ENCODE data around the gene ARHGAP31. TPM values are rescaled to one million over a fixed set of nuclear protein-coding genes. Genes with fewer than 3 reads are reported as not detected.

ARHGAP31 gene
- total and polyA plus RNA-seq, 2 experiments from 2014 or later: 8.1 to 15.3 TPM

- H4K20me1 ChIP-seq (ENCODE audit: insufficient read depth): peaks cover 5% of the 10 kb centered on the region; the same call in 1 of the 2 replicates
- H3K4me3 ChIP-seq: no peak overlapping the region
- H2AFZ ChIP-seq: no peak overlapping the region
- H3K9me2 ChIP-seq (ENCODE audit: insufficient read depth): no peaks in the 10 kb centered on the region
- H3K9ac ChIP-seq: no peak overlapping the region
- peaks cover 22% of the 10 kb centered on the region for H3K4me1 ChIP-seq (ENCODE audit: insufficient read depth)
- H3K27me3 ChIP-seq (replicated peaks; ENCODE audit: insufficient read depth): no peaks in the 10 kb centered on the region
- no peak overlapping the region for H3K4me2 ChIP-seq (ENCODE audit: unreplicated experiment)
- no peak for TF ChIP-seq EZH2phosphoT487 (IDR thresholded peaks at IDR 0.05; ENCODE audit: insufficient read depth, low read depth)
- TF ChIP-seq EZH2 (IDR thresholded peaks at IDR 0.05; ENCODE audit: insufficient read depth, poor library complexity, severe bottlenecking): no peak
- DNase-seq: no peak
- 0 out of 2 replicates have a peak, but pooled peaks cover 18% of the 10 kb centered on the region for H3F3A ChIP-seq (ENCODE audit: insufficient read depth)
- WGBS, 2 experiments (ENCODE audit: low coverage in 1 of 2, low lambda C conversion rate in 2 of 2, missing lambda C conversion rate in 2 of 2): 71 to 73% methylated on average over 4 of the region's 4 CpGs
- in situ Hi-C loops (cut with MboI): no loop called here
- peaks cover 88% of the 10 kb centered on the region for H3K36me3 ChIP-seq (ENCODE audit: low read depth)
- no peak overlapping the region for H3K27ac ChIP-seq
- no peaks in the 10 kb centered on the region for H3K9me3 ChIP-seq (ENCODE audit: low read depth)
- peaks cover 100% of the 10 kb centered on the region for H3K79me2 ChIP-seq (ENCODE audit: insufficient read depth)
These were observed 163.1 kb downstream of the ARHGAP31 start for GRCh38 chr3:119457246-119457645.

- WGBS, 2 experiments (ENCODE audit: low coverage in 1 of 2, low lambda C conversion rate in 2 of 2, missing lambda C conversion rate in 2 of 2): 8 to 9% methylated on average over 51 of the region's 51 CpGs
- in situ Hi-C loops (cut with MboI): no loop called here
- peaks cover 34% of the 10 kb centered on the region for H3K36me3 ChIP-seq (ENCODE audit: low read depth)
These were observed 169.3 kb downstream of the ARHGAP31 start, which contains the start of gene TMEM39A for GRCh38 chr3:119463171-119464169. Gene TMEM39A, minus strand, starts transcription at chr3:119463615. Its CDS starts 1,541 bp downstream, at chr3:119462074.

GRCh38 chr3:119468041-119468440, 173.9 kb downstream of the ARHGAP31 start:
- H3K27ac ChIP-seq: no peak overlapping the region
- H3K27me3 ChIP-seq (replicated peaks; ENCODE audit: insufficient read depth): no peaks in the 10 kb centered on the region
- no peaks in the 10 kb centered on the region for H3F3A ChIP-seq (ENCODE audit: insufficient read depth)
- no peaks in the 10 kb centered on the region for H3K36me3 ChIP-seq (ENCODE audit: low read depth)
- no peaks in the 10 kb centered on the region for H3K9me3 ChIP-seq (ENCODE audit: low read depth)
- H2AFZ ChIP-seq: peak overlapping the region; percentile 99
- WGBS, 2 experiments (ENCODE audit: low coverage in 1 of 2, low lambda C conversion rate in 2 of 2, missing lambda C conversion rate in 2 of 2): 77 to 80% methylated on average over 2 of the region's 2 CpGs
- peaks cover 18% of the 10 kb centered on the region for H3K79me2 ChIP-seq (ENCODE audit: insufficient read depth)
- no peak for DNase-seq
- in situ Hi-C loops (cut with MboI): no loop called here
- H3K9ac ChIP-seq: no peak overlapping the region
- no peaks in the 10 kb centered on the region for H3K9me2 ChIP-seq (ENCODE audit: insufficient read depth)
- H3K4me2 ChIP-seq (ENCODE audit: unreplicated experiment): peak overlapping the region; percentile 87
- no peaks in the 10 kb centered on the region for H4K20me1 ChIP-seq (ENCODE audit: insufficient read depth)
- TF ChIP-seq EZH2 (IDR thresholded peaks at IDR 0.05; ENCODE audit: insufficient read depth, poor library complexity, severe bottlenecking) (no peak), EZH2phosphoT487 (IDR thresholded peaks at IDR 0.05; ENCODE audit: insufficient read depth, low read depth) (no peak)
- H3K4me1 ChIP-seq (ENCODE audit: insufficient read depth): peaks cover 6% of the 10 kb centered on the region
- no peak overlapping the region for H3K4me3 ChIP-seq

More at GRCh38 chr3:119463171-119464169, 169.3 kb downstream of the ARHGAP31 start, which contains the start of gene TMEM39A:
- Histone ChIP-seq H3F3A (ENCODE audit: insufficient read depth) (no peaks in the 10 kb centered on the region), H3K4me1 (ENCODE audit: insufficient read depth) (peaks cover 23% of the 10 kb centered on the region), H3K4me2 (ENCODE audit: unreplicated experiment) (peak within 1 kb of the TSS; percentile 91), H4K20me1 (ENCODE audit: insufficient read depth) (no peaks in the 10 kb centered on the region; the same call in 1 of the 2 replicates), H3K4me3 (peak within 1 kb of the TSS; percentile 99), H3K9ac (peak within 1 kb of the TSS; percentile 100), H3K9me2 (ENCODE audit: insufficient read depth) (no peaks in the 10 kb centered on the region), H3K9me3 (ENCODE audit: low read depth) (no peaks in the 10 kb centered on the region), H3K27me3 (replicated peaks; ENCODE audit: insufficient read depth) (no peaks in the 10 kb centered on the region), H3K27ac (peak within 1 kb of the TSS; percentile 94), H3K79me2 (ENCODE audit: insufficient read depth) (peaks cover 55% of the 10 kb centered on the region), H2AFZ (peak within 1 kb of the TSS; percentile 95)
- no peak for TF ChIP-seq EZH2 (IDR thresholded peaks at IDR 0.05; ENCODE audit: insufficient read depth, poor library complexity, severe bottlenecking)
- no peak for TF ChIP-seq EZH2phosphoT487 (IDR thresholded peaks at IDR 0.05; ENCODE audit: insufficient read depth, low read depth)
- DNase-seq: peak; percentile 99

- no peaks in the 10 kb centered on the region for H3K9me2 ChIP-seq (ENCODE audit: insufficient read depth)
- H3K27ac ChIP-seq: no peak overlapping the region
- H3K9me3 ChIP-seq (ENCODE audit: low read depth): no peaks in the 10 kb centered on the region
- H2AFZ ChIP-seq: peak overlapping the region; percentile 99
- peaks cover 9% of the 10 kb centered on the region; the same call in 1 of the 2 replicates for H3K79me2 ChIP-seq (ENCODE audit: insufficient read depth)
- no peaks in the 10 kb centered on the region for H3F3A ChIP-seq (ENCODE audit: insufficient read depth)
- 7% methylated on average over 16 of the region's 16 CpGs for WGBS, 2 experiments (ENCODE audit: low coverage in 1 of 2, low lambda C conversion rate in 2 of 2, missing lambda C conversion rate in 2 of 2)
- TF ChIP-seq EZH2phosphoT487 (IDR thresholded peaks at IDR 0.05; ENCODE audit: insufficient read depth, low read depth): no peak
- TF ChIP-seq EZH2 (IDR thresholded peaks at IDR 0.05; ENCODE audit: insufficient read depth, poor library complexity, severe bottlenecking): no peak
- DNase-seq: peak; percentile 58
- no peaks in the 10 kb centered on the region for H3K27me3 ChIP-seq (replicated peaks; ENCODE audit: insufficient read depth)
- peak overlapping the region; percentile 71 for H3K9ac ChIP-seq
- no peaks in the 10 kb centered on the region for H3K36me3 ChIP-seq (ENCODE audit: low read depth)
- peak overlapping the region; percentile 92 for H3K4me3 ChIP-seq
- in situ Hi-C loops (cut with MboI): no loop called here
- H3K4me1 ChIP-seq (ENCODE audit: insufficient read depth): peaks cover 6% of the 10 kb centered on the region
- no peaks in the 10 kb centered on the region for H4K20me1 ChIP-seq (ENCODE audit: insufficient read depth)
- H3K4me2 ChIP-seq (ENCODE audit: unreplicated experiment): peak overlapping the region; percentile 87
These were observed 175.4 kb downstream of the ARHGAP31 start for GRCh38 chr3:119469418-119470189.

Small RNA genes lying within 50 kb of the gene (small RNA-seq; reads per million reads assigned to genes)
- not detected for gene RNU6-1127P (ENCODE audit: low read depth, low replicate concordance)

Other genes starting within 250 kb of the ARHGAP31 start
- not detected in 2 replicates for gene TEX55, start 148.2 kb upstream of the ARHGAP31 start, total RNA-seq (2014; rRNA removed; shearing (Covaris generic))
- gene TEX55, start 148.2 kb upstream of the ARHGAP31 start, polyA plus RNA-seq (2016; fragmentation: Nextera tagmentation; extraction: Ambion mirVana): not detected in 2 replicates
- 0.13 TPM in 1 of 2 replicates, not detected in the other for gene UPK1B, start 120.8 kb upstream of the ARHGAP31 start, total RNA-seq (2014; rRNA removed; shearing (Covaris generic))
- gene UPK1B, start 120.8 kb upstream of the ARHGAP31 start, polyA plus RNA-seq (2016; fragmentation: Nextera tagmentation; extraction: Ambion mirVana): not detected in 2 replicates
- gene B4GALT4, start 53.5 kb upstream of the ARHGAP31 start, total RNA-seq (2014; rRNA removed; shearing (Covaris generic)): 55.6 and 56.0 TPM in 2 replicates
- gene B4GALT4, start 53.5 kb upstream of the ARHGAP31 start, polyA plus RNA-seq (2016; fragmentation: Nextera tagmentation; extraction: Ambion mirVana): 64.0 and 67.9 TPM in 2 replicates
- 78.8 and 105 TPM in 2 replicates for gene TMEM39A, start 169.2 kb downstream of the ARHGAP31 start, total RNA-seq (2014; rRNA removed; shearing (Covaris generic))
- gene TMEM39A, start 169.2 kb downstream of the ARHGAP31 start, polyA plus RNA-seq (2016; fragmentation: Nextera tagmentation; extraction: Ambion mirVana): 37.9 and 41.1 TPM in 2 replicates
- 10.9 and 20.8 TPM in 2 replicates for gene POGLUT1, start 174.6 kb downstream of the ARHGAP31 start, total RNA-seq (2014; rRNA removed; shearing (Covaris generic))
- 18.7 and 24.5 TPM in 2 replicates for gene POGLUT1, start 174.6 kb downstream of the ARHGAP31 start, polyA plus RNA-seq (2016; fragmentation: Nextera tagmentation; extraction: Ambion mirVana)
- gene TIMMDC1, start 204.2 kb downstream of the ARHGAP31 start, total RNA-seq (2014; rRNA removed; shearing (Covaris generic)): 45.3 and 54.3 TPM in 2 replicates
- 160 and 163 TPM in 2 replicates for gene TIMMDC1, start 204.2 kb downstream of the ARHGAP31 start, polyA plus RNA-seq (2016; fragmentation: Nextera tagmentation; extraction: Ambion mirVana)

Measured in GM23248 (cell line).